HEK293 (cell line): ENCODE data around the gene GATAD2A.

Experiments
- CTCF ChIA-PET: fragments of 350-600 bp; formaldehyde crosslinking; extraction: SDS; loops from one replicate; lab custom pipeline; 2021; ENCODE audit warnings: antibody characterized with exemption; lab: Yijun Ruan, JAX
- POLR2A ChIA-PET: fragments of 300-600 bp; formaldehyde crosslinking; extraction: SDS; loops from one replicate; lab custom pipeline; 2020; ENCODE audit warnings: antibody characterized with exemption, inconsistent platforms; lab: Yijun Ruan, JAX
- H3K27ac ChIP-seq: fragments of 200-500 bp; sonication (Bioruptor generic); 2 replicates; pipeline ENCODE4 v1.5.1; 2014; ENCODE audit warnings: low read depth, low read length, control low read depth, inconsistent platforms; ENCODE audit errors: extremely low read depth
- H3K36me3 ChIP-seq, 2 experiments: fragments of 200-500 bp in 1 of 2; sonication (Bioruptor generic) in 1 of 2; 1 replicate in 1 of 2; 2 replicates in 1 of 2; pipeline ENCODE4 v1.5.1; 2014 to 2017; ENCODE audit warnings: inconsistent platforms in 2 of 2, low read length in 2 of 2; ENCODE audit not compliant: control insufficient read depth in 2 of 2, insufficient read depth in 1 of 2
- H3K4me1 ChIP-seq: fragments of 200-500 bp; sonication (Bioruptor generic); 2 replicates; pipeline ENCODE4 v1.5.1; 2014; ENCODE audit warnings: mild to moderate bottlenecking, low read length, inconsistent platforms; ENCODE audit not compliant: control insufficient read depth, insufficient read depth
- H3K4me3 ChIP-seq: 2 replicates; pipeline ENCODE4 v1.5.1; 2011; ENCODE audit warnings: low read depth, mild to moderate bottlenecking, control low read depth, low read length, moderate library complexity
- H3K9me3 ChIP-seq: fragments of 200-500 bp; sonication (Bioruptor generic); 2 replicates; pipeline ENCODE4 v1.5.1; 2014; ENCODE audit warnings: low read depth, low read length, inconsistent platforms; ENCODE audit not compliant: control insufficient read depth, insufficient read depth
- HOXA7 ChIP-seq: sonication (generic); formaldehyde crosslinking; IDR thresholded peaks from 2 replicates; pipeline ENCODE4 v1.8.1; 2022; ENCODE audit warnings: missing genetic modification reagents, borderline replicate concordance
- OSR2 ChIP-seq: fragments of 450-650 bp; formaldehyde crosslinking; IDR thresholded peaks from 2 replicates; pipeline ENCODE4 v1.5.1; 2016; ENCODE audit warnings: missing biosample characterization, missing genetic modification characterization
- REPIN1 ChIP-seq: fragments of 450-650 bp; formaldehyde crosslinking; IDR thresholded peaks from 2 replicates; pipeline ENCODE4 v1.5.1; 2017; ENCODE audit warnings: missing biosample characterization, missing genetic modification characterization, low read depth
- SCRT2 ChIP-seq: fragments of 450-650 bp; formaldehyde crosslinking; IDR thresholded peaks from 2 replicates; pipeline ENCODE4 v1.5.1; 2016; ENCODE audit warnings: missing biosample characterization, missing genetic modification characterization
- SP7 ChIP-seq: fragments of 450-650 bp; formaldehyde crosslinking; IDR thresholded peaks from 2 replicates; pipeline ENCODE4 v1.5.1; 2016; ENCODE audit warnings: missing biosample characterization, missing genetic modification characterization
- ZNF155 ChIP-seq: fragments of 450-650 bp; formaldehyde crosslinking; IDR thresholded peaks from 2 replicates; pipeline ENCODE4 v1.5.1; 2016; ENCODE audit warnings: missing biosample characterization, missing genetic modification characterization
- ZNF391 ChIP-seq: fragments of 450-650 bp; formaldehyde crosslinking; IDR thresholded peaks from 2 replicates; pipeline ENCODE4 v1.5.1; 2016; ENCODE audit warnings: low read depth, missing biosample characterization, missing genetic modification characterization, borderline replicate concordance
- ZNF530 ChIP-seq: fragments of 450-650 bp; formaldehyde crosslinking; IDR thresholded peaks from 2 replicates; pipeline ENCODE4 v1.5.1; 2016; ENCODE audit warnings: low read depth, missing biosample characterization, missing genetic modification characterization
- ZNF670 ChIP-seq: fragments of 450-650 bp; formaldehyde crosslinking; IDR thresholded peaks from 2 replicates; pipeline ENCODE4 v1.5.1; 2016; ENCODE audit warnings: missing biosample characterization, missing genetic modification characterization, low read depth
- ZNF768 ChIP-seq: fragments of 450-650 bp; formaldehyde crosslinking; IDR thresholded peaks from 2 replicates; pipeline ENCODE4 v1.5.1; 2018; ENCODE audit warnings: missing biosample characterization, mild to moderate bottlenecking, missing genetic modification characterization
- TF ChIP-seq, protein P1 (sequence below): fragments of 450-650 bp; formaldehyde crosslinking; IDR thresholded peaks from 2 replicates; pipeline ENCODE4 v1.5.1; 2016; ENCODE audit warnings: missing biosample characterization, missing genetic modification characterization
- TF ChIP-seq, protein P2 (sequence below): fragments of 450-650 bp; formaldehyde crosslinking; IDR thresholded peaks from 2 replicates; pipeline ENCODE4 v1.5.1; 2016; ENCODE audit warnings: missing biosample characterization, missing genetic modification characterization
- TF ChIP-seq, protein P3 (sequence below): fragments of 450-650 bp; formaldehyde crosslinking; IDR thresholded peaks from 2 replicates; pipeline ENCODE4 v1.5.1; 2016; ENCODE audit warnings: missing biosample characterization, missing genetic modification characterization
- TF ChIP-seq, protein P4 (sequence below): fragments of 450-650 bp; formaldehyde crosslinking; IDR thresholded peaks from 2 replicates; pipeline ENCODE4 v1.5.1; 2016; ENCODE audit warnings: missing biosample characterization, missing genetic modification characterization
- TF ChIP-seq, protein P5 (sequence below): fragments of 450-650 bp; formaldehyde crosslinking; IDR thresholded peaks from 2 replicates; pipeline ENCODE4 v1.5.1; 2016; ENCODE audit warnings: missing biosample characterization, missing genetic modification characterization
- TF ChIP-seq, protein P6 (sequence below): fragments of 450-650 bp; formaldehyde crosslinking; IDR thresholded peaks from 2 replicates; pipeline ENCODE4 v1.5.1; 2017; ENCODE audit warnings: missing biosample characterization, missing genetic modification characterization

Gene GATAD2A

DNA sequence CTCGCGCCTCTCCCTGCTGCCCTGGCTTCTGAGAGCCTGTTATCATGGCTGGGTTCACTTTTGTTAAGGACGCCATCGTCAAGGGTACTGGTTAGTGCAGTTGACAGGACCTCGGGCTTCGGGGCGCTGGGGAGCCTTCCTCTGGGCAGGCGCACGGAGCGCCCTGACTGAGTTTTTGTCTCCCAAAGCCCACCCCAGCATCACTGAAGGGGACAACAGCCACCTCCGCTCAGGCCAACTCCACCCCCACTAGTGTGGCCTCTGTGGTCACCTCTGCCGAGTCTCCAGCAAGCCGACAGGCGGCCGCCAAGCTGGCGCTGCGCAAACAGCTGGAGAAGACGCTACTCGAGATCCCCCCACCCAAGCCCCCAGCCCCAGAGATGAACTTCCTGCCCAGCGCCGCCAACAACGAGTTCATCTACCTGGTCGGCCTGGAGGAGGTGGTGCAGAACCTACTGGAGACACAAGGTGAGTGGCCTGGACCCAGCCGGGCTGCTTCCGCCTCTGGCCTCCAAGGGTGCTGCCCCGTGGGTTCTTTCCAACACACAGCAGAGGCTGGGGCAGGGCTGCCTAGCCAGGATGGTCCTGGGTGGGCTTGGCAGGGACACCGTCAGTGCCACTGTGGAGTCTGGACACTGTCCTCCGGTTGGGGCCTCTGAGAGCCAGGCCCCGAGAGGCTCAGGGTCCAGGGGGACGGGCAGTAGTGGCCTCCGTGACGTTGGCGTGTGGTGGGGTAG is 92.9 kb downstream of the GATAD2A start (continued):
- TF ChIP-seq, protein P1, sequence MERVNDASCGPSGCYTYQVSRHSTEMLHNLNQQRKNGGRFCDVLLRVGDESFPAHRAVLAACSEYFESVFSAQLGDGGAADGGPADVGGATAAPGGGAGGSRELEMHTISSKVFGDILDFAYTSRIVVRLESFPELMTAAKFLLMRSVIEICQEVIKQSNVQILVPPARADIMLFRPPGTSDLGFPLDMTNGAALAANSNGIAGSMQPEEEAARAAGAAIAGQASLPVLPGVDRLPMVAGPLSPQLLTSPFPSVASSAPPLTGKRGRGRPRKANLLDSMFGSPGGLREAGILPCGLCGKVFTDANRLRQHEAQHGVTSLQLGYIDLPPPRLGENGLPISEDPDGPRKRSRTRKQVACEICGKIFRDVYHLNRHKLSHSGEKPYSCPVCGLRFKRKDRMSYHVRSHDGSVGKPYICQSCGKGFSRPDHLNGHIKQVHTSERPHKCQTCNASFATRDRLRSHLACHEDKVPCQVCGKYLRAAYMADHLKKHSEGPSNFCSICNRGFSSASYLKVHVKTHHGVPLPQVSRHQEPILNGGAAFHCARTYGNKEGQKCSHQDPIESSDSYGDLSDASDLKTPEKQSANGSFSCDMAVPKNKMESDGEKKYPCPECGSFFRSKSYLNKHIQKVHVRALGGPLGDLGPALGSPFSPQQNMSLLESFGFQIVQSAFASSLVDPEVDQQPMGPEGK (tag by site-specific recombination), result no peak
- no peak for TF ChIP-seq SCRT2 (tag by site-specific recombination)
- TF ChIP-seq ZNF155, result no peak
- TF ChIP-seq, protein P2, sequence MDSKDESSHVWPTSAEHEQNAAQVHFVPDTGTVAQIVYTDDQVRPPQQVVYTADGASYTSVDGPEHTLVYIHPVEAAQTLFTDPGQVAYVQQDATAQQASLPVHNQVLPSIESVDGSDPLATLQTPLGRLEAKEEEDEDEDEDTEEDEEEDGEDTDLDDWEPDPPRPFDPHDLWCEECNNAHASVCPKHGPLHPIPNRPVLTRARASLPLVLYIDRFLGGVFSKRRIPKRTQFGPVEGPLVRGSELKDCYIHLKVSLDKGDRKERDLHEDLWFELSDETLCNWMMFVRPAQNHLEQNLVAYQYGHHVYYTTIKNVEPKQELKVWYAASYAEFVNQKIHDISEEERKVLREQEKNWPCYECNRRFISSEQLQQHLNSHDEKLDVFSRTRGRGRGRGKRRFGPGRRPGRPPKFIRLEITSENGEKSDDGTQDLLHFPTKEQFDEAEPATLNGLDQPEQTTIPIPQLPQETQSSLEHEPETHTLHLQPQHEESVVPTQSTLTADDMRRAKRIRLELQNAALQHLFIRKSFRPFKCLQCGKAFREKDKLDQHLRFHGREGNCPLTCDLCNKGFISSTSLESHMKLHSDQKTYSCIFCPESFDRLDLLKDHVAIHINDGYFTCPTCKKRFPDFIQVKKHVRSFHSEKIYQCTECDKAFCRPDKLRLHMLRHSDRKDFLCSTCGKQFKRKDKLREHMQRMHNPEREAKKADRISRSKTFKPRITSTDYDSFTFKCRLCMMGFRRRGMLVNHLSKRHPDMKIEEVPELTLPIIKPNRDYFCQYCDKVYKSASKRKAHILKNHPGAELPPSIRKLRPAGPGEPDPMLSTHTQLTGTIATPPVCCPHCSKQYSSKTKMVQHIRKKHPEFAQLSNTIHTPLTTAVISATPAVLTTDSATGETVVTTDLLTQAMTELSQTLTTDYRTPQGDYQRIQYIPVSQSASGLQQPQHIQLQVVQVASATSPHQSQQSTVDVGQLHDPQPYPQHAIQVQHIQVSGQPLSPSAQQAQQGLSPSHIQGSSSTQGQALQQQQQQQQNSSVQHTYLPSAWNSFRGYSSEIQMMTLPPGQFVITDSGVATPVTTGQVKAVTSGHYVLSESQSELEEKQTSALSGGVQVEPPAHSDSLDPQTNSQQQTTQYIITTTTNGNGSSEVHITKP (tag by site-specific recombination), result no peak
- TF ChIP-seq ZNF670 (tag by site-specific recombination), result no peak
- TF ChIP-seq, protein P3, sequence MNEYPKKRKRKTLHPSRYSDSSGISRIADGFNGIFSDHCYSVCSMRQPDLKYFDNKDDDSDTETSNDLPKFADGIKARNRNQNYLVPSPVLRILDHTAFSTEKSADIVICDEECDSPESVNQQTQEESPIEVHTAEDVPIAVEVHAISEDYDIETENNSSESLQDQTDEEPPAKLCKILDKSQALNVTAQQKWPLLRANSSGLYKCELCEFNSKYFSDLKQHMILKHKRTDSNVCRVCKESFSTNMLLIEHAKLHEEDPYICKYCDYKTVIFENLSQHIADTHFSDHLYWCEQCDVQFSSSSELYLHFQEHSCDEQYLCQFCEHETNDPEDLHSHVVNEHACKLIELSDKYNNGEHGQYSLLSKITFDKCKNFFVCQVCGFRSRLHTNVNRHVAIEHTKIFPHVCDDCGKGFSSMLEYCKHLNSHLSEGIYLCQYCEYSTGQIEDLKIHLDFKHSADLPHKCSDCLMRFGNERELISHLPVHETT (tag by site-specific recombination), result no peak
- TF ChIP-seq, protein P4, sequence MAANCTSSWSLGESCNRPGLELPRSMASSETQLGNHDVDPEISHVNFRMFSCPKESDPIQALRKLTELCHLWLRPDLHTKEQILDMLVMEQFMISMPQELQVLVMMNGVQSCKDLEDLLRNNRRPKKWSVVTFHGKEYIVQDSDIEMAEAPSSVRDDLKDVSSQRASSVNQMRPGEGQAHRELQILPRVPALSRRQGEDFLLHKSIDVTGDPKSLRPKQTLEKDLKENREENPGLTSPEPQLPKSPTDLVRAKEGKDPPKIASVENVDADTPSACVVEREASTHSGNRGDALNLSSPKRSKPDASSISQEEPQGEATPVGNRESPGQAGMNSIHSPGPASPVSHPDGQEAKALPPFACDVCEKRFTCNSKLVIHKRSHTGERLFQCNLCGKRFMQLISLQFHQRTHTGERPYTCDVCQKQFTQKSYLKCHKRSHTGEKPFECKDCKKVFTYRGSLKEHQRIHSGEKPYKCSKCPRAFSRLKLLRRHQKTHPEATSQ (tag by site-specific recombination), result no peak
- no peak for TF ChIP-seq HOXA7 (CRISPR knock-in tag)
- no peak for TF ChIP-seq ZNF768 (tag by site-specific recombination)
- no peak for TF ChIP-seq OSR2 (tag by site-specific recombination)

DNA sequence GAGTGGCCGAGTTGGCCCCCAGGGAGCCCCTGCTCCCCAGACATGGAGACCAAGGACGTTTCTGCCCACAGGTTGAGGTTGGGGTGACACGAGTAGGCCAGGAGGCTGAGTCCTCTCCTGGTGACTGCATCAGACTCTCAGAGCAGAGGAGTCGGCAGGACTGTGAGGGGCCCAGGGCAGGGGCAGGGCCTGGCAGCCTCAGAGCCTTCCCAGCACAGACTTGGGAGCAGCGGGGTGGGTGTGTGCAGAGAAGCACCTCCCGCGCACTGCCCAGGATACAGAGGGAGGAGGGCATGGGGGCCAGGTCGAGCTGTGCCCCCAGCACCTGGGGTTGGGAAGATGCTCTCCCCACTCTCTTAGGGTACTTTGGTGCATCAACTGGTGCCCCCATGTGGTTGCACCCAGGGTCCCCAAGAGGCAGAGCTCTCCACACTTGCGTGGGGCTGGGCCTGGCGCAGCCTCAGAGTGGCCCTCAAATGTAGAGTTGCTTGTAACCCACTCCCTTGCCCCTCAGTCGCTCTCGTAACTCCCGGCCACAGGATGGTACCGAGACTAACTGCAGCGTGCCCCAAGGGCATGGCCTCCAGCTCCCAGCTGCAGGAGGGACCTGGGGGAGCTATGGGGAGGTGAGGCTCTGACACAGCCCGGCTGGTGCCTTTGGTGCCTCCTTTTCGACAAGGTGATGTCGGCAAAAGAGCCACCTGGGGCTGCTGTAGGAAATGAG is 94.0 kb downstream of the GATAD2A start:
- H3K4me1 ChIP-seq, result no peaks in the 10 kb centered on the region
- ChIA-PET POLR2A (no interaction called here), CTCF (interaction anchor here (1.2 kb wide), 1 partner anchor 9 kb away, joined by 6 read pairs; no protein-coding TSS in a partner anchor)
- no peak overlapping the region for H3K4me3 ChIP-seq
- H3K36me3 ChIP-seq, result peaks cover 4 to 95% of the 10 kb centered on the region in 2 experiments; a peak in 2 of 3 replicates
- TF ChIP-seq, protein P5, sequence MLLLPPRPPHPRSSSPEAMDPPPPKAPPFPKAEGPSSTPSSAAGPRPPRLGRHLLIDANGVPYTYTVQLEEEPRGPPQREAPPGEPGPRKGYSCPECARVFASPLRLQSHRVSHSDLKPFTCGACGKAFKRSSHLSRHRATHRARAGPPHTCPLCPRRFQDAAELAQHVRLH (tag by site-specific recombination), result no peak
- no peak for TF ChIP-seq SP7 (tag by site-specific recombination)
- TF ChIP-seq, protein P6, sequence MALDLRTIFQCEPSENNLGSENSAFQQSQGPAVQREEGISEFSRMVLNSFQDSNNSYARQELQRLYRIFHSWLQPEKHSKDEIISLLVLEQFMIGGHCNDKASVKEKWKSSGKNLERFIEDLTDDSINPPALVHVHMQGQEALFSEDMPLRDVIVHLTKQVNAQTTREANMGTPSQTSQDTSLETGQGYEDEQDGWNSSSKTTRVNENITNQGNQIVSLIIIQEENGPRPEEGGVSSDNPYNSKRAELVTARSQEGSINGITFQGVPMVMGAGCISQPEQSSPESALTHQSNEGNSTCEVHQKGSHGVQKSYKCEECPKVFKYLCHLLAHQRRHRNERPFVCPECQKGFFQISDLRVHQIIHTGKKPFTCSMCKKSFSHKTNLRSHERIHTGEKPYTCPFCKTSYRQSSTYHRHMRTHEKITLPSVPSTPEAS, result no peak
- no peak for TF ChIP-seq ZNF530
- TF ChIP-seq REPIN1, result no peak
- no peak for TF ChIP-seq ZNF391 (tag by site-specific recombination)
- no peaks in the 10 kb centered on the region for H3K9me3 ChIP-seq
- H3K27ac ChIP-seq, result 0 out of 2 replicates have a peak overlapping the region, but pooled peaks have one; percentile 14
